IMR-90 (cell line): Measurements from ENCODE around the gene C21orf91. TPM values are rescaled to one million over a fixed set of nuclear protein-coding genes. Genes with fewer than 3 reads are reported as not detected.

Experiments used
- ATAC-seq: fragments of 200-7000 bp; cut with Tn5 transposase; 2 replicates; pipeline ENCODE4 v1.9.1; 2020; ENCODE audit warnings: low read depth, mild to moderate bottlenecking, moderate library complexity
- BruUV-seq: library from RNA; stranded (reverse); fragments of 400-500 nt; replicated peaks from 2 replicates; lab custom pipeline; 2021; lab: Mats Ljungman, UMichigan
- CTCF ChIA-PET: fragments of 300-600 bp; formaldehyde crosslinking; extraction: SDS; loops from one replicate; lab custom pipeline; 2021; ENCODE audit warnings: antibody characterized with exemption; lab: Yijun Ruan, JAX
- POLR2A ChIA-PET: fragments of 300-600 bp; sonication (Branson Sonifier 250); formaldehyde crosslinking; loops from one replicate; lab custom pipeline; 2022; ENCODE audit warnings: antibody characterized with exemption; ENCODE audit not compliant: unreplicated experiment; lab: Charles Lee
- DNase-seq: peaks from one replicate; pipeline ENCODE4 v3.0.0; 2013
- H2AFZ ChIP-seq: replicated peaks from 2 replicates; pipeline ENCODE3; 2013; ENCODE audit warnings: low read length, mild to moderate bottlenecking; ENCODE audit not compliant: poor library complexity
- H2AK5ac ChIP-seq: 2 replicates; pipeline ENCODE4 v1.6.1; 2013; ENCODE audit warnings: low read depth, low read length, inconsistent platforms
- H2AK9ac ChIP-seq: replicated peaks from 2 replicates; pipeline ENCODE3; 2013; ENCODE audit warnings: mild to moderate bottlenecking, low read depth, low read length, moderate library complexity; ENCODE audit not compliant: poor library complexity
- H2BK120ac ChIP-seq: 2 replicates; pipeline ENCODE4 v1.6.1; 2013; ENCODE audit warnings: low read depth, low read length, inconsistent platforms
- H2BK15ac ChIP-seq: 3 replicates; pipeline ENCODE4 v1.6.1; 2013; ENCODE audit warnings: low read depth, low read length, inconsistent platforms
- H2BK20ac ChIP-seq: 2 replicates; pipeline ENCODE4 v1.6.1; 2013; ENCODE audit warnings: low read depth, mild to moderate bottlenecking, inconsistent platforms, low read length, moderate library complexity
- H2BK5ac ChIP-seq: 2 replicates; pipeline ENCODE4 v1.6.1; 2013; ENCODE audit warnings: mild to moderate bottlenecking, low read depth, low read length, inconsistent platforms; ENCODE audit not compliant: poor library complexity, severe bottlenecking
- H3K14ac ChIP-seq: replicated peaks from 2 replicates; pipeline ENCODE4 v1.6.1; 2013; ENCODE audit warnings: low read depth, low read length, inconsistent platforms
- H3K18ac ChIP-seq: 2 replicates; pipeline ENCODE4 v1.6.1; 2013; ENCODE audit warnings: low read depth, low read length, control low read depth
- H3K23ac ChIP-seq: 2 replicates; pipeline ENCODE4 v1.6.1; 2013; ENCODE audit warnings: low read depth, low read length, inconsistent platforms
- H3K27ac ChIP-seq: 2 replicates; pipeline ENCODE4 v1.5.1; 2013; ENCODE audit warnings: mild to moderate bottlenecking, control low read depth, low read length; ENCODE audit not compliant: insufficient read depth
- H3K27me3 ChIP-seq: 2 replicates; pipeline ENCODE4 v1.6.1; 2013; ENCODE audit warnings: low read length; ENCODE audit not compliant: control insufficient read depth, insufficient read depth
- H3K36me3 ChIP-seq: 2 replicates; pipeline ENCODE4 v1.6.1; 2013; ENCODE audit warnings: low read length, mixed read lengths; ENCODE audit not compliant: control insufficient read depth, insufficient read depth
- H3K4ac ChIP-seq: 2 replicates; pipeline ENCODE4 v1.6.1; 2013; ENCODE audit warnings: low read depth, low read length, inconsistent platforms
- H3K4me1 ChIP-seq: 2 replicates; pipeline ENCODE4 v1.6.1; 2013; ENCODE audit warnings: low read length, mixed read lengths; ENCODE audit not compliant: control insufficient read depth, insufficient read depth
- H3K4me2 ChIP-seq: 2 replicates; pipeline ENCODE4 v1.6.1; 2013; ENCODE audit warnings: low read depth, mild to moderate bottlenecking, control low read depth, low read length, moderate library complexity
- H3K4me3 ChIP-seq: 2 replicates; pipeline ENCODE4 v1.5.1; 2013; ENCODE audit warnings: low read depth, mild to moderate bottlenecking, control low read depth, low read length, moderate library complexity; ENCODE audit not compliant: insufficient read depth
- H3K56ac ChIP-seq: 2 replicates; pipeline ENCODE4 v1.6.1; 2013; ENCODE audit warnings: low read length, inconsistent platforms; ENCODE audit not compliant: insufficient read depth; ENCODE audit errors: extremely low read depth
- H3K79me1 ChIP-seq, 2 experiments: 2 replicates each; pipeline ENCODE4 v1.6.1; 2013; ENCODE audit warnings: low read length in 2 of 2, inconsistent platforms in 1 of 2, low read depth in 1 of 2
- H3K9ac ChIP-seq: 2 replicates; pipeline ENCODE4 v1.6.1; 2013; ENCODE audit warnings: low read depth, low read length, control low read depth
- H3K9me1 ChIP-seq: 2 replicates; pipeline ENCODE4 v1.6.1; 2013; ENCODE audit warnings: low read length, inconsistent platforms; ENCODE audit not compliant: insufficient read depth
- H3K9me3 ChIP-seq: 2 replicates; pipeline ENCODE4 v1.6.1; 2013; ENCODE audit warnings: low read length; ENCODE audit not compliant: control insufficient read depth, insufficient read depth
- H4K20me1 ChIP-seq: 2 replicates; pipeline ENCODE4 v1.6.1; 2013; ENCODE audit warnings: low read length, inconsistent platforms; ENCODE audit not compliant: insufficient read depth
- H4K5ac ChIP-seq: 2 replicates; pipeline ENCODE4 v1.6.1; 2013; ENCODE audit warnings: mild to moderate bottlenecking, low read depth, low read length, control low read depth
- H4K8ac ChIP-seq, 2 experiments: 2 replicates each; pipeline ENCODE4 v1.6.1; 2013; ENCODE audit warnings: low read depth in 2 of 2, low read length in 2 of 2, control low read depth in 1 of 2, inconsistent platforms in 1 of 2
- H4K91ac ChIP-seq: 2 replicates; pipeline ENCODE4 v1.6.1; 2013; ENCODE audit warnings: low read depth, low read length, inconsistent platforms; ENCODE audit not compliant: insufficient read depth
- BHLHE40 ChIP-seq: fragments of 150-350 bp; IDR thresholded peaks from 2 replicates; pipeline ENCODE4 v1.6.1; 2016; ENCODE audit warnings: mild to moderate bottlenecking, low read depth, low read length
- FOS ChIP-seq: fragments of 150-350 bp; IDR thresholded peaks from 2 replicates; pipeline ENCODE4 v1.6.1; 2016; ENCODE audit warnings: low read depth, low read length
- MAFK ChIP-seq: IDR thresholded peaks from 2 replicates; pipeline ENCODE4 v1.6.1; 2012; ENCODE audit warnings: low read depth, low read length, improper control_type of control experiment
- MXI1 ChIP-seq: IDR thresholded peaks from 2 replicates; pipeline ENCODE4 v1.6.1; 2012; ENCODE audit warnings: low read depth, mild to moderate bottlenecking, low read length, moderate library complexity, borderline replicate concordance
- NFE2L2 ChIP-seq: fragments of 150-350 bp; IDR thresholded peaks from 2 replicates; pipeline ENCODE4 v1.6.1; 2016; ENCODE audit warnings: low read depth, mild to moderate bottlenecking, low read length
- POLR2A ChIP-seq: IDR thresholded peaks from 2 replicates; pipeline ENCODE4 v1.6.1; 2012; ENCODE audit warnings: mild to moderate bottlenecking, low read depth, low read length
- RCOR1 ChIP-seq: IDR thresholded peaks from 2 replicates; pipeline ENCODE4 v1.6.1; 2012; ENCODE audit warnings: mild to moderate bottlenecking, low read length, improper control_type of control experiment; ENCODE audit not compliant: insufficient replicate concordance
- RFX5 ChIP-seq: IDR thresholded peaks from 2 replicates; pipeline ENCODE4 v1.8.0; 2012; ENCODE audit warnings: low read depth, mild to moderate bottlenecking, low read length, moderate library complexity
- WGBS, 2 experiments: methylation state at CpG; one replicate each; pipeline versions ENCODE4 v1.1.5 to v1.1.7; 2013; ENCODE audit warnings: missing lambda C conversion rate in 2 of 2; ENCODE audit not compliant: insufficient read length in 1 of 2; ENCODE audit errors: extremely low coverage in 2 of 2; 5-methylcytosine and 5-hydroxymethylcytosine counted together
- dilution Hi-C: fragments of 300-500 bp; cut with HindIII; formaldehyde crosslinking; loops from one replicate; pipeline ENCODE4 v1.14.3; 2018; ENCODE audit warnings: low sequenced_read_pairs; ENCODE audit not compliant: unreplicated experiment
- in situ Hi-C: fragments of 300-500 bp; cut with MboI; formaldehyde crosslinking; loops from 3 replicates; pipeline ENCODE4 v1.14.3; 2019; ENCODE audit warnings: low sequenced_read_pairs, inconsistent platforms, mixed read lengths
- intact Hi-C: fragments of 100-400 bp; cut with micrococcal nuclease; formaldehyde crosslinking; loops from 2 replicates; pipeline ENCODE4 v1.10.0; 2022
- polyA plus RNA-seq, 3 experiments: library from polyadenylated mRNA; depleted of rRNA; stranded (reverse); fragments of >200 nt; gene quantifications; 2 replicates each; pipeline ENCODE4 v1.2.3, GENCODE V29; 2012; ENCODE audit warnings: low replicate concordance in 1 of 3
- total RNA-seq: library from RNA; depleted of rRNA; stranded (reverse); fragments of >200 nt; gene quantifications from 2 replicates; pipeline ENCODE4 v1.2.3, GENCODE V29; 2012
- TF ChIP-seq, protein P1 (sequence below): conservative IDR thresholded peaks from 2 replicates; pipeline ENCODE4 v1.5.1; 2012; ENCODE audit warnings: mild to moderate bottlenecking, low read depth, low read length, improper control_type of control experiment

The C21orf91 gene
- total and polyA plus RNA-seq, 2 of the 4 experiments (the other 2 are of a cell fraction): 3.7 to 9.3 TPM

DNA sequence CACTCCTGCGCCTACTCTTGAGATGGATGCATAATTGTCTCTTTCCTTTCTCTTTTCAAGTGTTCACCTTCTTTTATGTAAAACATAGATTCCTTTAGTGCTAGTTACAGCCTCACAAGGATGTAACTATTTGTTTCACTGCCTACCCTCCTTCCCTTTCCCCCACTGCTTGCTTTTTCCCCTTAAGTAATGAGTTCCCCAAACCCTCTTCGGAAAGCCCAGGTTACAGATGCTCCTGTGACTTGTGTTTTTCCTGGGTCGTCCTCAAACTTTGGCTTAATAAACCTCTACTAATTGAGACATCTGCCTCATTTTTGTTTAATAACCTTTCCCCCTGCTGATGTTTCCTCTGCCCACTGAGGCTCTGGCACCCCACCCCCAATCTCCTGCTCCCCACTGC is 39.2 kb downstream of the C21orf91 start:
- Histone ChIP-seq H3K4me3 (no peak overlapping the region), H3K14ac (no peak overlapping the region), H3K27me3 (no peaks in the 10 kb centered on the region), H2AK5ac (no peak overlapping the region), H4K8ac (no peak overlapping the region), H3K18ac (no peak overlapping the region), H4K91ac (no peak overlapping the region), H3K36me3 (no peaks in the 10 kb centered on the region), H2AK9ac (no peak overlapping the region), H3K4me1 (no peaks in the 10 kb centered on the region), H3K23ac (no peak overlapping the region), H3K4ac (no peak overlapping the region), H3K79me1 (no peaks in the 10 kb centered on the region), H3K9me3 (no peaks in the 10 kb centered on the region), H3K56ac (no peak overlapping the region), H3K4me2 (no peak overlapping the region), H4K5ac (no peak overlapping the region), H3K9ac (no peak overlapping the region), H2BK5ac (no peak overlapping the region), H2BK15ac (no peak overlapping the region), H2BK120ac (no peak overlapping the region), H2AFZ (no peak overlapping the region), H3K27ac (no peak overlapping the region), H2BK20ac (no peak overlapping the region), H4K20me1 (no peaks in the 10 kb centered on the region), H3K9me1 (no peaks in the 10 kb centered on the region)
- ChIA-PET POLR2A (no interaction called here), CTCF (no interaction called here)
- in situ Hi-C loops (no loop called here), intact Hi-C loops (no loop called here), dilution Hi-C loops (no loop called here)
- TF ChIP-seq FOS (no peak), RCOR1 (no peak), MAFK (no peak), MXI1 (no peak), POLR2A (no peak), BHLHE40 (no peak), NFE2L2 (no peak), RFX5 (no peak)
- TF ChIP-seq, protein P1, sequence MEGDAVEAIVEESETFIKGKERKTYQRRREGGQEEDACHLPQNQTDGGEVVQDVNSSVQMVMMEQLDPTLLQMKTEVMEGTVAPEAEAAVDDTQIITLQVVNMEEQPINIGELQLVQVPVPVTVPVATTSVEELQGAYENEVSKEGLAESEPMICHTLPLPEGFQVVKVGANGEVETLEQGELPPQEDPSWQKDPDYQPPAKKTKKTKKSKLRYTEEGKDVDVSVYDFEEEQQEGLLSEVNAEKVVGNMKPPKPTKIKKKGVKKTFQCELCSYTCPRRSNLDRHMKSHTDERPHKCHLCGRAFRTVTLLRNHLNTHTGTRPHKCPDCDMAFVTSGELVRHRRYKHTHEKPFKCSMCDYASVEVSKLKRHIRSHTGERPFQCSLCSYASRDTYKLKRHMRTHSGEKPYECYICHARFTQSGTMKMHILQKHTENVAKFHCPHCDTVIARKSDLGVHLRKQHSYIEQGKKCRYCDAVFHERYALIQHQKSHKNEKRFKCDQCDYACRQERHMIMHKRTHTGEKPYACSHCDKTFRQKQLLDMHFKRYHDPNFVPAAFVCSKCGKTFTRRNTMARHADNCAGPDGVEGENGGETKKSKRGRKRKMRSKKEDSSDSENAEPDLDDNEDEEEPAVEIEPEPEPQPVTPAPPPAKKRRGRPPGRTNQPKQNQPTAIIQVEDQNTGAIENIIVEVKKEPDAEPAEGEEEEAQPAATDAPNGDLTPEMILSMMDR: no peak
- no peak for ATAC-seq
- no TSS peak for BruUV-seq
- no peak for DNase-seq
- WGBS, 2 experiments: 84% methylated on average over 2 of the region's 3 CpGs; no CpG with 5 or more reads in 1 of the 2 experiments
